GM23338 (cell line): ENCODE measurements around the gene DYRK1A. TPM values are rescaled to one million over a fixed set of nuclear protein-coding genes. Genes with fewer than 3 reads are reported as not detected.

Source experiments
- ATAC-seq: fragments of 200-7000 bp; cut with Tn5 transposase; 3 replicates; pipeline ENCODE4 v1.9.1; 2020
- DNase-seq: peaks from one replicate; pipeline ENCODE4 v3.0.0-alpha.2; 2015; ENCODE audit warnings: low spot score
- H2AFZ ChIP-seq: fragments of 200-600 bp; sonication (generic); 2 replicates; pipeline ENCODE4 v1.8.0; 2016; ENCODE audit warnings: antibody characterized with exemption, mild to moderate bottlenecking, moderate library complexity
- H3F3A ChIP-seq: fragments of 200-600 bp; sonication (generic); replicated peaks from 2 replicates; pipeline ENCODE4 v1.8.0; 2017; ENCODE audit warnings: antibody characterized with exemption, mixed run types, low read depth
- H3K27ac ChIP-seq: fragments of 200-600 bp; sonication (generic); 2 replicates; pipeline ENCODE4 v1.6.1; 2016; ENCODE audit warnings: low read depth
- H3K27me3 ChIP-seq: fragments of 200-600 bp; sonication (generic); 2 replicates; pipeline ENCODE4 v1.8.0; 2016; ENCODE audit warnings: mild to moderate bottlenecking, mixed run types, moderate library complexity; ENCODE audit not compliant: insufficient read depth
- H3K36me3 ChIP-seq: fragments of 200-600 bp; sonication (generic); 2 replicates; pipeline ENCODE4 v1.8.0; 2016; ENCODE audit warnings: mild to moderate bottlenecking; ENCODE audit not compliant: insufficient read depth
- H3K4me1 ChIP-seq: fragments of 200-600 bp; sonication (generic); 2 replicates; pipeline ENCODE4 v1.8.0; 2016; ENCODE audit warnings: mild to moderate bottlenecking, moderate library complexity; ENCODE audit not compliant: insufficient read depth
- H3K4me2 ChIP-seq: fragments of 200-600 bp; sonication (generic); 2 replicates; pipeline ENCODE4 v1.7.1; 2017; ENCODE audit warnings: mixed run types
- H3K4me3 ChIP-seq: fragments of 200-600 bp; sonication (generic); 2 replicates; pipeline ENCODE4 v1.6.1; 2016; ENCODE audit warnings: mixed run types
- H3K79me2 ChIP-seq: fragments of 200-600 bp; sonication (generic); replicated peaks from 2 replicates; pipeline ENCODE4 v1.8.0; 2017; ENCODE audit warnings: mild to moderate bottlenecking; ENCODE audit not compliant: insufficient read depth
- H3K9me2 ChIP-seq: fragments of 200-600 bp; sonication (generic); 2 replicates; pipeline ENCODE4 v1.8.0; 2017; ENCODE audit not compliant: insufficient read depth
- H4K20me1 ChIP-seq: fragments of 200-600 bp; sonication (generic); replicated peaks from 2 replicates; pipeline ENCODE4 v1.8.0; 2017; ENCODE audit warnings: mild to moderate bottlenecking; ENCODE audit not compliant: insufficient read depth
- H3K27ac Mint-ChIP-seq: 2 replicates; pipeline ENCODE4 v1.8.0; 2020; ENCODE audit warnings: inconsistent platforms, mild to moderate bottlenecking, moderate library complexity, mixed read lengths
- H3K27me3 Mint-ChIP-seq: 3 replicates; pipeline ENCODE4 v1.8.0; 2022; ENCODE audit warnings: low read depth, mild to moderate bottlenecking, moderate library complexity, mixed read lengths, inconsistent platforms; ENCODE audit not compliant: insufficient read depth, poor library complexity
- H3K36me3 Mint-ChIP-seq: 3 replicates; pipeline ENCODE4 v1.8.0; 2021; ENCODE audit warnings: low read depth, mild to moderate bottlenecking, inconsistent platforms, moderate library complexity, mixed read lengths
- H3K4me1 Mint-ChIP-seq: 3 replicates; pipeline ENCODE4 v1.8.0; 2020; ENCODE audit warnings: mild to moderate bottlenecking, inconsistent platforms, mixed read lengths
- H3K4me3 Mint-ChIP-seq: 3 replicates; pipeline ENCODE4 v1.8.0; 2021; ENCODE audit warnings: moderate library complexity, mild to moderate bottlenecking, inconsistent platforms, mixed read lengths
- H3K9me3 Mint-ChIP-seq: 3 replicates; pipeline ENCODE4 v1.8.0; 2020; ENCODE audit warnings: moderate library complexity, mild to moderate bottlenecking, inconsistent platforms, mixed read lengths
- CREB1 ChIP-seq: fragments of 250-450 bp; sonication (Bioruptor Pico); IDR thresholded peaks from 2 replicates; pipeline ENCODE4 v1.5.0; 2020; ENCODE audit warnings: low read depth, mild to moderate bottlenecking, moderate library complexity
- CTCF ChIP-seq, 2 experiments: fragments of 200-600 bp in 1 of 2; sonication (generic) in 1 of 2; conservative IDR thresholded peaks; 2 replicates each; pipeline versions ENCODE4 v1.5.1 to v1.6.1; 2016 to 2017; ENCODE audit warnings: antibody characterized with exemption in 2 of 2, low read depth in 2 of 2, mild to moderate bottlenecking in 2 of 2, moderate library complexity in 1 of 2
- EZH2 ChIP-seq: fragments of 200-600 bp; sonication (generic); IDR thresholded peaks from one replicate; pipeline ENCODE4 v1.8.0; 2017; ENCODE audit warnings: antibody characterized with exemption, mild to moderate bottlenecking, low read depth; ENCODE audit not compliant: unreplicated experiment
- JUNB ChIP-seq: IDR thresholded peaks from one replicate; pipeline ENCODE4 v1.6.1; 2016; ENCODE audit warnings: antibody characterized with exemption; ENCODE audit not compliant: unreplicated experiment
- NANOG ChIP-seq: IDR thresholded peaks from 2 replicates; pipeline ENCODE4 v1.6.1; 2016; ENCODE audit warnings: antibody characterized with exemption, borderline replicate concordance
- POLR2AphosphoS5 ChIP-seq: IDR thresholded peaks from 2 replicates; pipeline ENCODE4 v1.6.1; 2016; ENCODE audit warnings: antibody characterized with exemption, low read depth
- STAT1 ChIP-seq: IDR thresholded peaks from one replicate; pipeline ENCODE4 v1.6.1; 2016; ENCODE audit warnings: antibody characterized with exemption; ENCODE audit not compliant: unreplicated experiment
- ZNF331 ChIP-seq: fragments of 250-450 bp; sonication (Bioruptor Pico); IDR thresholded peaks from 2 replicates; pipeline ENCODE4 v1.5.0; 2020; ENCODE audit warnings: low read depth, mild to moderate bottlenecking, moderate library complexity
- ZNF462 ChIP-seq: fragments of 250-450 bp; sonication (Bioruptor Pico); IDR thresholded peaks from 2 replicates; pipeline ENCODE4 v1.5.0; 2020; ENCODE audit warnings: mild to moderate bottlenecking, moderate library complexity
- polyA plus RNA-seq: library from polyadenylated mRNA; unstranded; fragments of >200 nt; fragmentation: Nextera tagmentation; extraction: Ambion mirVana; gene quantifications from 2 replicates; pipeline ENCODE4 v1.2.1, GENCODE V29; 2016
- total RNA-seq: library from RNA; depleted of rRNA; stranded (reverse); fragments of >200 nt; shearing (Covaris generic); gene quantifications from 2 replicates; pipeline ENCODE4 v1.2.3, GENCODE V29; 2014

DYRK1A gene
- total and polyA plus RNA-seq, 2 experiments from 2014 or later = 10.3 to 84.7 TPM

GRCh38 chr21:37381883-37382585 is 15.5 kb downstream of the DYRK1A start:
- Mint-ChIP-seq H3K27ac (no peak overlapping the region), H3K4me1 (peaks cover 78% of the 10 kb centered on the region), H3K4me3 (no peak overlapping the region), H3K9me3 (no peaks in the 10 kb centered on the region), H3K27me3 (peaks cover 5% of the 10 kb centered on the region), H3K36me3 (no peaks in the 10 kb centered on the region)
- peaks cover 78% of the 10 kb centered on the region for H4K20me1 ChIP-seq
- ATAC-seq = no peak; the same call in 2 of the 3 replicates
- H3K27ac ChIP-seq = no peak overlapping the region
- no peaks in the 10 kb centered on the region for H3K27me3 ChIP-seq
- DNase-seq = no peak
- peaks cover 50% of the 10 kb centered on the region for H3K4me1 ChIP-seq
- H3K4me3 ChIP-seq = no peak overlapping the region
- no peak overlapping the region for H2AFZ ChIP-seq
- H3K79me2 ChIP-seq = peaks cover 100% of the 10 kb centered on the region
- 0 out of 2 replicates have a peak, but pooled peaks cover 3% of the 10 kb centered on the region for H3K9me2 ChIP-seq
- H3K4me2 ChIP-seq = peak overlapping the region; percentile 40; the same call in 1 of the 2 replicates
- H3F3A ChIP-seq = no peaks in the 10 kb centered on the region
- TF ChIP-seq CTCF (conservative IDR thresholded peaks at IDR 0.05; ENCODE audit: low read depth in 2 of 2) (no peak), JUNB (no peak), NANOG (no peak), CREB1 (no peak)
- H3K36me3 ChIP-seq = no peaks in the 10 kb centered on the region

GRCh38 chr21:37383086-37383485 is 16.5 kb downstream of the DYRK1A start:
- peaks cover 50% of the 10 kb centered on the region for H3K4me1 ChIP-seq
- peaks cover 80% of the 10 kb centered on the region for H3K4me1 Mint-ChIP-seq
- no peak for TF ChIP-seq ZNF462
- TF ChIP-seq NANOG = no peak
- TF ChIP-seq EZH2 = no peak
- TF ChIP-seq CTCF (conservative IDR thresholded peaks at IDR 0.05; ENCODE audit: low read depth in 2 of 2) = no peak
- TF ChIP-seq POLR2AphosphoS5 = no peak
- TF ChIP-seq ZNF331 = no peak
- TF ChIP-seq STAT1 = no peak
- no peak for TF ChIP-seq JUNB

More at GRCh38 chr21:37383086-37383485, 16.5 kb downstream of the DYRK1A start:
- Histone ChIP-seq H3K27me3 (no peaks in the 10 kb centered on the region), H3K79me2 (peaks cover 100% of the 10 kb centered on the region), H4K20me1 (peaks cover 78% of the 10 kb centered on the region), H3K36me3 (no peaks in the 10 kb centered on the region), H3F3A (no peaks in the 10 kb centered on the region), H3K9me2 (0 out of 2 replicates have a peak, but pooled peaks cover 3% of the 10 kb centered on the region), H2AFZ (no peak overlapping the region), H3K4me2 (peak overlapping the region; percentile 40), H3K4me3 (no peak overlapping the region), H3K27ac (no peak overlapping the region)
- Mint-ChIP-seq H3K27ac (peak overlapping the region; percentile 16; the same call in 1 of the 2 replicates), H3K9me3 (no peaks in the 10 kb centered on the region), H3K27me3 (peaks cover 5% of the 10 kb centered on the region), H3K36me3 (no peaks in the 10 kb centered on the region), H3K4me3 (no peak overlapping the region)
- ATAC-seq (peak; percentile 58), DNase-seq (peak; percentile 32)
